Measurements from ENCODE around the gene PIGV.
A peak's percentile ranks its signal among the peaks of the same experiment; 100 is the strongest.

PIGV gene

GRCh38 chr1:26767714-26768113 lies 20.0 kb upstream of the PIGV start:
- Histone ChIP-seq H3K27ac (no peak overlapping the region), H3K4me3 (no peak overlapping the region), H3K27me3 (no peaks in the 10 kb centered on the region), H3K9ac (no peak overlapping the region), H4K20me1 (peaks cover 27 to 78% (median 41%) of the 10 kb centered on the region in 11 experiments; a peak in 17 of 22 replicates), H3K36me3 (peaks cover 99 to 100% (median 100%) of the 10 kb centered on the region in 11 experiments), H3K4me2 (no peak overlapping the region), H3K4me1 (peaks cover 0 to 35% (median 12%) of the 10 kb centered on the region in 10 experiments; a peak in 15 of 20 replicates), H3K9me3 (replicated peaks in 1 of 11) (no peaks in the 10 kb centered on the region)
- no peak for TF ChIP-seq Cebpa-rat (IDR thresholded peaks at IDR 0.05)

- Histone ChIP-seq H3K9ac (no peak overlapping the region), H3K27ac (no peak overlapping the region), H3K36me3 (peaks cover 99 to 100% (median 100%) of the 10 kb centered on the region in 11 experiments), H3K4me2 (no peak overlapping the region; a peak in 1 of 22 replicates), H3K4me1 (peaks cover 0 to 35% (median 12%) of the 10 kb centered on the region in 10 experiments; a peak in 15 of 20 replicates), H4K20me1 (peaks cover 24 to 80% (median 37%) of the 10 kb centered on the region in 11 experiments; a peak in 16 of 22 replicates), H3K27me3 (no peaks in the 10 kb centered on the region), H3K4me3 (no peak overlapping the region), H3K9me3 (replicated peaks in 1 of 11) (no peaks in the 10 kb centered on the region)
- TF ChIP-seq Cebpa-rat (IDR thresholded peaks at IDR 0.05) = no peak
Observed at GRCh38 chr1:26768755-26769154, 19.0 kb upstream of the PIGV start.

GRCh38 chr1:26771285-26771642 lies 16.5 kb upstream of the PIGV start:
- H3K36me3 ChIP-seq = peaks cover 100% of the 10 kb centered on the region in 11 experiments
- H3K4me2 ChIP-seq = peak overlapping the region in 7 of 11 experiments; percentile 5 to 53 (median 13); a peak in 9 of 22 replicates
- TF ChIP-seq Cebpa-rat (IDR thresholded peaks at IDR 0.05) = no peak
- H3K4me1 ChIP-seq = peaks cover 0 to 35% (median 12%) of the 10 kb centered on the region in 10 experiments; a peak in 15 of 20 replicates
- H3K9ac ChIP-seq = no peak overlapping the region
- no peaks in the 10 kb centered on the region for H3K27me3 ChIP-seq
- no peaks in the 10 kb centered on the region for H3K9me3 ChIP-seq (replicated peaks in 1 of 11)
- no peak overlapping the region for H3K4me3 ChIP-seq
- 0 out of 22 replicates have a peak overlapping the region, but pooled peaks of 2 of the 11 experiments have one; percentile 10 to 18 for H3K27ac ChIP-seq
- H4K20me1 ChIP-seq = peaks cover 21 to 77% (median 49%) of the 10 kb centered on the region in 11 experiments; a peak in 18 of 22 replicates

- H3K27ac ChIP-seq = 0 out of 22 replicates have a peak overlapping the region, but pooled peaks of 2 of the 11 experiments have one; percentile 10 to 18
- H3K36me3 ChIP-seq = peaks cover 100% of the 10 kb centered on the region in 11 experiments
- peaks cover 20 to 72% (median 44%) of the 10 kb centered on the region in 11 experiments; a peak in 18 of 22 replicates for H4K20me1 ChIP-seq
- TF ChIP-seq Cebpa-rat (IDR thresholded peaks at IDR 0.05) = no peak
- H3K4me2 ChIP-seq = peak overlapping the region in 7 of 11 experiments; percentile 5 to 53 (median 13); a peak in 9 of 22 replicates
- no peaks in the 10 kb centered on the region for H3K9me3 ChIP-seq (replicated peaks in 1 of 11)
- no peak overlapping the region for H3K4me3 ChIP-seq
- peaks cover 0 to 35% (median 12%) of the 10 kb centered on the region in 10 experiments; a peak in 15 of 20 replicates for H3K4me1 ChIP-seq
- H3K27me3 ChIP-seq = no peaks in the 10 kb centered on the region
- no peak overlapping the region for H3K9ac ChIP-seq
Observed at GRCh38 chr1:26771643-26772321, 16.0 kb upstream of the PIGV start.

- Histone ChIP-seq H4K20me1 (peaks cover 14 to 72% (median 41%) of the 10 kb centered on the region in 11 experiments; a peak in 18 of 22 replicates), H3K4me3 (no peak overlapping the region), H3K27ac (no peak overlapping the region), H3K9ac (no peak overlapping the region), H3K36me3 (peaks cover 100% of the 10 kb centered on the region in 11 experiments), H3K27me3 (no peaks in the 10 kb centered on the region), H3K4me2 (no peak overlapping the region), H3K9me3 (replicated peaks in 1 of 11) (no peaks in the 10 kb centered on the region), H3K4me1 (peaks cover 0 to 31% (median 12%) of the 10 kb centered on the region in 10 experiments; a peak in 15 of 20 replicates)
- TF ChIP-seq Cebpa-rat (IDR thresholded peaks at IDR 0.05) = no peak
Observed at GRCh38 chr1:26772687-26773086, 15.1 kb upstream of the PIGV start.

- Histone ChIP-seq H3K9ac (no peak overlapping the region), H3K4me1 (peaks cover 0 to 41% (median 16%) of the 10 kb centered on the region in 10 experiments; a peak in 14 of 20 replicates), H4K20me1 (peaks cover 4 to 84% (median 45%) of the 10 kb centered on the region in 11 experiments; a peak in 19 of 22 replicates), H3K9me3 (replicated peaks in 1 of 11) (no peaks in the 10 kb centered on the region), H3K4me3 (no peak overlapping the region), H3K27ac (no peak overlapping the region), H3K4me2 (no peak overlapping the region), H3K27me3 (no peaks in the 10 kb centered on the region), H3K36me3 (peaks cover 100% of the 10 kb centered on the region in 11 experiments)
- no peak for TF ChIP-seq Cebpa-rat (IDR thresholded peaks at IDR 0.05)
Observed at GRCh38 chr1:26774462-26774861, 13.3 kb upstream of the PIGV start.

GRCh38 chr1:26775666-26776065 lies 12.1 kb upstream of the PIGV start:
- no peak for TF ChIP-seq Cebpa-rat (IDR thresholded peaks at IDR 0.05)
- Histone ChIP-seq H3K4me2 (no peak overlapping the region), H3K27me3 (no peaks in the 10 kb centered on the region), H4K20me1 (peaks cover 16 to 94% (median 54%) of the 10 kb centered on the region in 11 experiments; a peak in 20 of 22 replicates), H3K27ac (no peak overlapping the region), H3K9me3 (replicated peaks in 1 of 11) (no peaks in the 10 kb centered on the region), H3K36me3 (peaks cover 100% of the 10 kb centered on the region in 11 experiments), H3K4me3 (no peak overlapping the region), H3K4me1 (peaks cover 0 to 41% (median 20%) of the 10 kb centered on the region in 10 experiments; a peak in 14 of 20 replicates), H3K9ac (no peak overlapping the region)

- Histone ChIP-seq H3K36me3 (peaks cover 82 to 100% (median 94%) of the 10 kb centered on the region in 11 experiments), H3K9ac (no peak overlapping the region), H3K9me3 (replicated peaks in 1 of 11) (no peaks in the 10 kb centered on the region), H3K4me1 (peaks cover 9 to 62% (median 29%) of the 10 kb centered on the region in 10 experiments), H3K27me3 (no peaks in the 10 kb centered on the region), H3K4me2 (peak overlapping the region in 3 of 11 experiments; percentile 18 to 43 (median 31); a peak in 5 of 22 replicates), H3K27ac (no peak overlapping the region; a peak in 1 of 22 replicates), H4K20me1 (peaks cover 16 to 65% (median 44%) of the 10 kb centered on the region in 11 experiments; a peak in 20 of 22 replicates), H3K4me3 (no peak overlapping the region)
- TF ChIP-seq Cebpa-rat (IDR thresholded peaks at IDR 0.05) = no peak
Observed at GRCh38 chr1:26779098-26779668, 8.6 kb upstream of the PIGV start.
